Stimulated activated CD4-positive, alpha-beta T cell treated with anti-CD3 and anti-CD28 coated beads, Interleukin-2, amount 100 ng/mL, for 48 hours (primary cell): ENCODE data around the gene TMEM61.
"Not testable (repeated sequence)": the region's sequence is repeated elsewhere in the genome, so short reads cannot be mapped to it uniquely, and the experiment has no call there.

Source experiments
- DNase-seq, 2 donors: peaks; one replicate each; pipeline ENCODE4 v3.0.0-alpha.2; 2020

TMEM61 gene

GRCh38 chr1:55005351-55006140, 25.1 kb downstream of the TMEM61 start:
- DNase-seq, result no peak

GRCh38 chr1:55006931-55007330, 26.5 kb downstream of the TMEM61 start:
- no peak for DNase-seq

GRCh38 chr1:55007625-55008024, 27.2 kb downstream of the TMEM61 start:
- no peak for DNase-seq

GRCh38 chr1:55010194-55010886, 29.9 kb downstream of the TMEM61 start:
- no peak for DNase-seq

GRCh38 chr1:55010887-55011217, 30.4 kb downstream of the TMEM61 start:
- DNase-seq, result no peak

GRCh38 chr1:55012661-55013060, 32.2 kb downstream of the TMEM61 start:
- DNase-seq, result no peak

- no peak for DNase-seq
These were observed 34.7 kb downstream of the TMEM61 start for GRCh38 chr1:55015123-55015522.

- DNase-seq, result no peak
These were observed 35.5 kb downstream of the TMEM61 start for GRCh38 chr1:55015731-55016620.

GRCh38 chr1:55018395-55018794, 38.0 kb downstream of the TMEM61 start:
- DNase-seq, result no peak

- DNase-seq, result peak; percentile 69 to 74
These were observed 41.6 kb downstream of the TMEM61 start for GRCh38 chr1:55021942-55022546.

- DNase-seq, result not testable (repeated sequence)
These were observed 43.7 kb downstream of the TMEM61 start for GRCh38 chr1:55024163-55024562.

GRCh38 chr1:55026682-55027081, 46.3 kb downstream of the TMEM61 start:
- DNase-seq, result not testable (repeated sequence)

- not testable (repeated sequence) for DNase-seq
These were observed 50.7 kb downstream of the TMEM61 start for GRCh38 chr1:55031098-55031497.

- DNase-seq, result no peak
These were observed 52.8 kb downstream of the TMEM61 start for GRCh38 chr1:55033265-55033614.

- DNase-seq, result no peak
These were observed 54.2 kb downstream of the TMEM61 start for GRCh38 chr1:55034476-55035133.

- DNase-seq, result no peak
These were observed 55.5 kb downstream of the TMEM61 start for GRCh38 chr1:55035904-55036303.

- DNase-seq, result no peak
These were observed 57.5 kb downstream of the TMEM61 start for GRCh38 chr1:55037733-55038551.

GRCh38 chr1:55038552-55038838, 58.1 kb downstream of the TMEM61 start:
- DNase-seq, result no peak

- DNase-seq, result no peak
These were observed 58.5 kb downstream of the TMEM61 start for GRCh38 chr1:55038974-55039341.

GRCh38 chr1:55039342-55040082, 59.1 kb downstream of the TMEM61 start, which contains the start of gene PCSK9:
TSS of gene PCSK9 (plus strand) at chr1:55039548. CDS start at chr1:55039838, 290 bp downstream.
- DNase-seq, result no peak
